GM12891 (cell line): Measurements from ENCODE around the gene CRTAP.

Experiments
- PAX5 ChIP-seq: IDR thresholded peaks from 2 replicates; pipeline ENCODE4 v1.6.1; 2011; ENCODE audit warnings: low read length, moderate library complexity, mild to moderate bottlenecking; ENCODE audit not compliant: insufficient read depth, severe bottlenecking
- POLR2A ChIP-seq: IDR thresholded peaks from 2 replicates; pipeline ENCODE4 v1.6.1; 2011; ENCODE audit warnings: low read depth, low read length, control low read depth
- POLR2AphosphoS5 ChIP-seq: IDR thresholded peaks from 2 replicates; pipeline ENCODE4 v1.6.1; 2011; ENCODE audit warnings: low read depth, low read length, control low read depth
- TAF1 ChIP-seq: IDR thresholded peaks from 2 replicates; pipeline ENCODE4 v1.6.1; 2011; ENCODE audit warnings: low read depth, low read length, control low read depth

DNA sequence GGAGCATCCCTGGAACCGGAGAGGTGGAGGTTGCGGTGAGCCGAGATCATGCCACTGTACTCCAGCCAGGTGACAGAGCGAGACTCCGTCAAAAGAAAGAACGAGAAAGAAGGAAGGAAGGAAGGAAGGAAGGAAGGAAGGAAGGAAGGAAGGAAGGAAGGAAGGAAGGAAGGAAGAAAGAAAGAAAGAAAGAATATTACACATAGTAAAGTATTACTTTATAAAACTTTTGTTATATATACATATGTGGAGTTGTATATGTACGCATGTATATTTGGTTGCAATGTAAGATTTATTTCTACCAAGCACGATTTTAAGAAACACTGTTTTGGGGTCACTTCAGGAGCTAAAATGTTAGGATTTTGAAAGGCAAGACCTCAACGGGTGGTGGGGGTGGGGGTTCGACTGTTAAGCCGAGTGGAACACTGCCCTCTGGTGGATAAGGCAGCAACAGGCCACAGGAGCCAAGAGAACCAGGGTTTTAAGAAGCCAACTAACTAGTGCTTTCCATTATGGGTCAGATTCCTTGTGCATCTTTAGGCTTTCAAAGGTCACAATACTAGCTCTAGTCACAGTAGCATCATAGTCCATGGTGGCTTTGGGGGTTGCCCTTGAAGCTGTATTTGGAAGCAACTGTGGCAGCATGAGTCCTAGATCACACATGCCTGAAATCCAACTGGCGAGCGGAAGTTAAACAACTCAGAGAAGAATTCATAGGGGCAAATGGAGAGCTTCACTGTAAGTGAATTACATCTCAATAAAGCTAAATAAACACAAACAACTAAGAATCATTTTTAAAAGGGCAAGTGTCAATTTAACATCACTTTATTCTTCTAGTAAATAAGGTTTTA, 39.4 kb upstream of the CRTAP start:
- TF ChIP-seq POLR2AphosphoS5 (no peak), TAF1 (no peak), POLR2A (no peak), PAX5 (no peak)
